WERI-Rb-1 (cell line): ENCODE measurements around the gene ZNF444.

Experiments
- DNase-seq: peaks from one replicate; pipeline ENCODE4 v3.0.0-alpha.2; 2020
- H3K27ac ChIP-seq: fragments of 250-450 bp; sonication (Bioruptor Pico); 2 replicates; pipeline ENCODE4 v1.5.1; 2020; ENCODE audit warnings: mild to moderate bottlenecking, moderate library complexity
- H3K27me3 ChIP-seq: fragments of 250-450 bp; sonication (Bioruptor Pico); 2 replicates; pipeline ENCODE4 v1.5.1; 2021; ENCODE audit warnings: mild to moderate bottlenecking, low read depth, moderate library complexity; ENCODE audit not compliant: insufficient read depth, severe bottlenecking
- H3K36me3 ChIP-seq: fragments of 250-450 bp; sonication (Bioruptor Pico); 2 replicates; pipeline ENCODE4 v1.5.1; 2020; ENCODE audit warnings: mild to moderate bottlenecking, moderate library complexity
- H3K4me3 ChIP-seq: 2 replicates; pipeline ENCODE4 v1.5.1; 2011; ENCODE audit warnings: low read depth, mild to moderate bottlenecking, control low read depth, low read length
- H3K9me3 ChIP-seq: fragments of 250-450 bp; sonication (Bioruptor Pico); 2 replicates; pipeline ENCODE4 v1.5.1; 2021; ENCODE audit warnings: mild to moderate bottlenecking, moderate library complexity; ENCODE audit not compliant: severe bottlenecking
- TF ChIP-seq, protein P1 (sequence below): IDR thresholded peaks from 2 replicates; pipeline ENCODE4 v1.5.1; 2011; ENCODE audit warnings: low read depth, mild to moderate bottlenecking, control low read depth, inconsistent platforms, low read length

ZNF444 gene

DNA sequence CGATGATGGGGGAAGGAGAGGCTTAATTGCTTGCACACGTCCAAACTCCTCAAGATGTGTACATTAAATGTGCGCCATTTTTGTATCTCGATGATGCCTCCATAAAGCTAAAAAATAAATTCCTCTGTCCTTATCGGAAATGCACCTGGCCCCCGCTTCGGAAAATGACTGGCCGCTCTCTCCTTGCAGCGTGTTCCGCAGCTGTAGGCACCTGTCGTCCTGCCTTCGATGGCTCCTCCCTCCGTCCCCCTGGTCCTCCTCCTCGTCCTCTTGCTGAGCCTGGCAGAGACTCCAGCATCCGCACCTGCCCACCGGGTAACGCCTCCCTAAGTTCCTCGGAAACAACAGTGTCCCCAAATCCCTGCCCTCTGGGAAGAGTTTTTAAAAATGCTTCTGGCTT is 35.8 kb downstream of the ZNF444 start:
- Histone ChIP-seq H3K4me3 (no peak overlapping the region), H3K9me3 (no peaks in the 10 kb centered on the region), H3K27ac (no peak overlapping the region), H3K27me3 (no peaks in the 10 kb centered on the region), H3K36me3 (no peaks in the 10 kb centered on the region)
- TF ChIP-seq, protein P1, sequence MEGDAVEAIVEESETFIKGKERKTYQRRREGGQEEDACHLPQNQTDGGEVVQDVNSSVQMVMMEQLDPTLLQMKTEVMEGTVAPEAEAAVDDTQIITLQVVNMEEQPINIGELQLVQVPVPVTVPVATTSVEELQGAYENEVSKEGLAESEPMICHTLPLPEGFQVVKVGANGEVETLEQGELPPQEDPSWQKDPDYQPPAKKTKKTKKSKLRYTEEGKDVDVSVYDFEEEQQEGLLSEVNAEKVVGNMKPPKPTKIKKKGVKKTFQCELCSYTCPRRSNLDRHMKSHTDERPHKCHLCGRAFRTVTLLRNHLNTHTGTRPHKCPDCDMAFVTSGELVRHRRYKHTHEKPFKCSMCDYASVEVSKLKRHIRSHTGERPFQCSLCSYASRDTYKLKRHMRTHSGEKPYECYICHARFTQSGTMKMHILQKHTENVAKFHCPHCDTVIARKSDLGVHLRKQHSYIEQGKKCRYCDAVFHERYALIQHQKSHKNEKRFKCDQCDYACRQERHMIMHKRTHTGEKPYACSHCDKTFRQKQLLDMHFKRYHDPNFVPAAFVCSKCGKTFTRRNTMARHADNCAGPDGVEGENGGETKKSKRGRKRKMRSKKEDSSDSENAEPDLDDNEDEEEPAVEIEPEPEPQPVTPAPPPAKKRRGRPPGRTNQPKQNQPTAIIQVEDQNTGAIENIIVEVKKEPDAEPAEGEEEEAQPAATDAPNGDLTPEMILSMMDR = no peak
- no peak for DNase-seq

DNA sequence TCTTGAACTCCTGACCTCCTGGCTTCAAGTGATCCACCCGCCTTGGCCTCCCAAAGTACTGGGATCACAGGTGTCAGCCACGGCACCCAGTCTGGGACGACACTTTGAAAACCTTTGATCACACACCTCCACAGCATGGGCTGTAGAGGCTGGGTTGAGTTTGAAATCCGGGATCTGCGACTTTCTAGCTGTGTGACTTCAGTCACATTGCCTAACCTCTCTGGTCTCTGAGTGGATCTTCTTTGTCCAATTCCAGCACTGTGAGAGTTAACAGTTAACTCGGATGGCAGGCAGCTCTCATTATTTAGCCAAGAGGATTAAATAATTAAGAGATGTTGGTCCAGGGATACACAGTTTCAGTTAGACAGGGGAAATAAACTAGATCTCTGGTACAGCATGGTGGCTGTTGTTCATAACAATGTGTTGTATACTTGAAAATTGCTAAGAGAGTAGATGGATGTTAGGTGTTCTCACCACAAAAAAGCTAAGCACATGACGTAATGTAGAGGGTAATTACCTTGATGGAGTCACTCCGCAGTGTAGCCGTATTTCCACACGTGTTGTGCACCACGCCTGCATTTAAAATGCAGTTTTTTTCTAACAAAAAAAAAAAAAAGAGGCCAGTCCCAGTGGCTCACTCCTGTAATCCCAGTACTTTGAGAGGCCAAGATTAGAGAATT is 36.6 kb downstream of the ZNF444 start:
- Histone ChIP-seq H3K9me3 (no peaks in the 10 kb centered on the region), H3K27ac (no peak overlapping the region), H3K27me3 (no peaks in the 10 kb centered on the region), H3K36me3 (no peaks in the 10 kb centered on the region), H3K4me3 (no peak overlapping the region)
- no peak for DNase-seq
- TF ChIP-seq, protein P1 = no peak

DNA sequence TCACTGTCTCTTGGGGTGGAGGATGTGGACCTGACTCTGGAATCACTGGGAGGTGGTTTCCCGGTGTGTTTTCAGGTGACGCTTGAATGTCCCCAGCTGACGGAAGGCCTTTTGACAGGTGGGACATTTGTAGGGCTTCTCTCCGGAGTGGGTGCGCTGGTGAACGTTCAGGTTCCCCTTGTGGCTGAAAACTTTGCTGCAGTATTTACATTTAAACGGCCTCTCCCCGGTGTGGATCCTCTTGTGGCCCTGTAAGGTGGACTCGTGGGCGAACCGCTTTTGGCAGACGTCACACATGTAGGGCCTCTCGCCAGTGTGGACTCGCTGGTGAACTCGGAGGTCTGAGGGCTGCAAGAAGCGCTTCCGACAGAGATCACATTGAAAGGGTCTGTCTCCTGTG is 48.7 kb downstream of the ZNF444 start:
- DNase-seq = no peak
- no peaks in the 10 kb centered on the region for H3K27me3 ChIP-seq
- no peaks in the 10 kb centered on the region for H3K36me3 ChIP-seq
- no peak overlapping the region for H3K4me3 ChIP-seq
- no peaks in the 10 kb centered on the region for H3K9me3 ChIP-seq
- TF ChIP-seq, protein P1 = 0 out of 2 replicates have a peak, but pooled peaks have one; percentile 10
- H3K27ac ChIP-seq = no peak overlapping the region

DNA sequence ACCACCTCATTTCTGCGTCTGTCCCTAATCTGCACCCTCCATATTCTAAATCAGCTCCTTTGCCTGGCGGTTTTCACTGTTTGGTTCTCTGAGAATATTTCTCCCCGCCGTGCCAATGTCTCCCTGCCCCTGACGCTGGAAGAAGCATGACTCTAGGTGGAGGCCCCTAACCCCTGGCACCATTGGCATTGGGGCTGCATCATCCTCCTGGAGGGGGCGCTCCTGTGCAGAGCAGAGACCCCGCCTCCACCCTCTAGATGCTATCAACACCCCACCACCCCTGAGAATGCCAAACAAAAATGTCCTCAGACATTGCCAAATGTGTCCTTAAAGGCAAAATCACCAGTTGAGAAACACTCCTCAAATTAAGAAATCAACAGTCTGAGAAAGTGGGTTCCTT is 50.0 kb downstream of the ZNF444 start:
- Histone ChIP-seq H3K27me3 (no peaks in the 10 kb centered on the region), H3K4me3 (no peak overlapping the region), H3K9me3 (no peaks in the 10 kb centered on the region), H3K36me3 (no peaks in the 10 kb centered on the region), H3K27ac (no peak overlapping the region)
- no peak for DNase-seq
- TF ChIP-seq, protein P1 = no peak

DNA sequence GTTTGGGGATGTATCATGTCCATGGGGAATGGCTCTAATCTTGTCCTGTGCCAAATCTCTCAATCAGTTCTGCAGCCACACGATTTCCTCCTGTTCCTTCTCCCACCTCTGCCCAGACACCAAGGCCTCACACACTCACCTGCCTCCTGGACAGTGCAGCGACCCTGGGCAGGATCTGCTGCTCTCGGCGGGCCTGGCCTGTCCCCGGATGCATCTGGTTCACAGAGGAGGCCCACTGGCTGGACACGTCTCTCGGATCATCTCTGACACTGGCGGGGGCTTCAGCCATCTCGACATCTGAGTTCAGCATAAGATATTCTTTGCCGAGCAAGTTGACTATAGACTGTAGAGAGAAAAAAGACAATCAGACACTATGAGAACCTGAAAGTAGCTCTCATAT is 50.6 kb downstream of the ZNF444 start:
- Histone ChIP-seq H3K36me3 (no peaks in the 10 kb centered on the region), H3K27ac (no peak overlapping the region), H3K9me3 (no peaks in the 10 kb centered on the region), H3K27me3 (no peaks in the 10 kb centered on the region), H3K4me3 (no peak overlapping the region)
- TF ChIP-seq, protein P1 = no peak
- DNase-seq = no peak
